Measurements from ENCODE around the gene SYMPK.

SYMPK gene

GRCh38 chr19:45821570-45821969 is 41.4 kb downstream of the SYMPK start:
- CTCF ChIA-PET: interaction anchor here (0.6 kb wide), 2 partner anchors 240 to 369 kb away, joined by 3 read pairs; no protein-coding TSS in a partner anchor
- POLR2A ChIA-PET: no interaction called here

GRCh38 chr19:45821103-45821521 is 41.8 kb downstream of the SYMPK start:
- Histone ChIP-seq H3K4me1 (ENCODE audit: control insufficient read depth, insufficient read depth, low read length) (peaks cover 4% of the 10 kb centered on the region; the same call in 1 of the 2 replicates), H3K9me3 (ENCODE audit: control insufficient read depth, insufficient read depth, low read depth, low read length) (no peaks in the 10 kb centered on the region), H3K36me3 (ENCODE audit: control insufficient read depth in 2 of 2, insufficient read depth in 1 of 2, low read length in 2 of 2) (peaks cover 3 to 63% of the 10 kb centered on the region in 2 experiments; a peak in 2 of 3 replicates), H3K27ac (ENCODE audit: extremely low read depth, low read depth, low read length) (0 out of 2 replicates have a peak overlapping the region, but pooled peaks have one; percentile 9), H3K4me3 (ENCODE audit: low read depth, low read length) (no peak overlapping the region)
- CTCF ChIA-PET: interaction anchor here (0.6 to 1.7 kb wide), 5 partner anchors 22 to 369 kb away, joined by 3 to 5 read pairs (median 3); no protein-coding TSS in a partner anchor
- POLR2A ChIA-PET: no interaction called here
- TF ChIP-seq ZNF280D (tag by site-specific recombination; IDR thresholded peaks at IDR 0.05): no peak
- TF ChIP-seq ZNF366 (tag by site-specific recombination; conservative IDR thresholded peaks at IDR 0.05): peak; percentile 66
- TF ChIP-seq ZNF398 (tag by site-specific recombination; IDR thresholded peaks at IDR 0.05): 0 out of 2 replicates have a peak, but pooled peaks have one; percentile 23
- TF ChIP-seq SP3 (tag by site-specific recombination; IDR thresholded peaks at IDR 0.05): no peak
- TF ChIP-seq TCF7L2 (IDR thresholded peaks at IDR 0.05; ENCODE audit: borderline replicate concordance, low read depth, low read length): no peak
- TF ChIP-seq ZNF518A (tag by site-specific recombination; conservative IDR thresholded peaks at IDR 0.05; ENCODE audit: low read depth): no peak
- 0 out of 2 replicates have a peak, but pooled peaks have one; percentile 25 for TF ChIP-seq REST (tag by site-specific recombination; IDR thresholded peaks at IDR 0.05)

More at GRCh38 chr19:45821570-45821969, 41.4 kb downstream of the SYMPK start:
- Histone ChIP-seq H3K4me1 (ENCODE audit: control insufficient read depth, insufficient read depth, low read length) (peaks cover 4% of the 10 kb centered on the region; the same call in 1 of the 2 replicates), H3K27ac (ENCODE audit: extremely low read depth, low read depth, low read length) (0 out of 2 replicates have a peak overlapping the region, but pooled peaks have one; percentile 16), H3K9me3 (ENCODE audit: control insufficient read depth, insufficient read depth, low read depth, low read length) (no peaks in the 10 kb centered on the region), H3K4me3 (ENCODE audit: low read depth, low read length) (no peak overlapping the region), H3K36me3 (ENCODE audit: control insufficient read depth in 2 of 2, insufficient read depth in 1 of 2, low read length in 2 of 2) (peaks cover 3 to 64% of the 10 kb centered on the region in 2 experiments; a peak in 2 of 3 replicates)
- TF ChIP-seq ZNF416 (tag by site-specific recombination; IDR thresholded peaks at IDR 0.05) (no peak), HOXA7 (CRISPR knock-in tag; IDR thresholded peaks at IDR 0.05; ENCODE audit: borderline replicate concordance) (no peak), SP3 (tag by site-specific recombination; IDR thresholded peaks at IDR 0.05) (no peak), ZSCAN23 (tag by site-specific recombination; IDR thresholded peaks at IDR 0.05) (no peak), ZNF677 (tag by site-specific recombination; IDR thresholded peaks at IDR 0.05) (no peak), ZNF561 (tag by site-specific recombination; IDR thresholded peaks at IDR 0.05; ENCODE audit: borderline replicate concordance) (no peak), ELK4 (IDR thresholded peaks at IDR 0.05; ENCODE audit: borderline replicate concordance, low read depth, low read length) (no peak)

Measured in HEK293 (cell line).